Body of pancreas (tissue), 4 donors: ENCODE results near the gene KCNN3.

ENCODE experiments used
- CTCF ChIP-seq, 7 experiments: fragments of 450-650 bp in 4 of 7; fragments of 200-600 bp in 3 of 7; sonication (generic) in 3 of 7; IDR thresholded peaks; one replicate each; pipeline ENCODE4 v1.5.1; 2016 to 2019; ENCODE audit warnings: antibody characterized with exemption in 7 of 7
- POLR2A ChIP-seq, 3 donors: fragments of 450-650 bp; IDR thresholded peaks; one replicate each; pipeline ENCODE4 v1.6.1; 2016; ENCODE audit warnings: antibody characterized with exemption in 3 of 3, mild to moderate bottlenecking in 2 of 3

DNA sequence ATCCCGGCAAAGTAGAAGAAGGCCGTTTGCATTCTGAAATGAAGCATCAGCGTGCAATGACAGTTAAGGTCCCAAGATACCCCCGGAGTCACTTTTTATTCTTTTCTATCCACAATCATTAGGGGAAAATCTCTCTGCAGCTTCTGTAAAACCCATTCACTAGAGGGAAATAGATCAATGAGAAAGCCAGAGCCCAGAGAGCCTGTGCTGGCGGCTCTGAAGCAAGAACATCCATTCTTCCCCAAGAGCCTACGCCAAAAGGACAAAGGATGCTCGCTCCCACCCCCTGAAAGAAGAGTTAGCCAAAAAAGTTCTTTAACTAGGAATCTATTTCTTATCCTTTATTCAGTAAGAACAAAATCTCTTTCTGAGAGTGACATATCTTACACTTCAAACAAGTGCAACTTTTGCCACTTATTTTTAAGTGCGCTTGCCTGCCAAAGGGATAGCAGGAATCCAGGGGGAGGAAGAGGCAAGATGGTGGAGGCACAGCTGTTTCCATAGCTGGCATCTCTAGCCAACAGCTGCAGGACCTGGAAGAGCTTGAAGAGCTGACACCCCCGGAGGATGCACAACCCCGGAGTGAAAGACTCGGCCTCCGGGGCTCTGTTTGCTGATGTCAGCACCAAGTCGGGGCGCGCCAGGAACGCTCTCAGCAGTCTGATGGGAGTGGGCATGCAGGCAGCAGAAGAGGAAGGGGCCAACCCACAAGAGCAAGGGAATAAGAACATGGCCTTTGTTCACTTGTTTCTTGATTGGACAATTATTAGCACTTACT, 68.7 kb downstream of the KCNN3 start:
- TF ChIP-seq POLR2A (IDR thresholded peaks at IDR 0.05) (no peak), CTCF (IDR thresholded peaks at IDR 0.05) (no peak)
